DMS 273 treated with DMSO at 0.1 percent for 48 hours (cell line): ENCODE data around the gene TCEANC2.

Experiments
- DNase-seq: peaks from one replicate; lab custom pipeline; 2025; lab: John Stamatoyannopoulos, UW

Gene TCEANC2

DNA sequence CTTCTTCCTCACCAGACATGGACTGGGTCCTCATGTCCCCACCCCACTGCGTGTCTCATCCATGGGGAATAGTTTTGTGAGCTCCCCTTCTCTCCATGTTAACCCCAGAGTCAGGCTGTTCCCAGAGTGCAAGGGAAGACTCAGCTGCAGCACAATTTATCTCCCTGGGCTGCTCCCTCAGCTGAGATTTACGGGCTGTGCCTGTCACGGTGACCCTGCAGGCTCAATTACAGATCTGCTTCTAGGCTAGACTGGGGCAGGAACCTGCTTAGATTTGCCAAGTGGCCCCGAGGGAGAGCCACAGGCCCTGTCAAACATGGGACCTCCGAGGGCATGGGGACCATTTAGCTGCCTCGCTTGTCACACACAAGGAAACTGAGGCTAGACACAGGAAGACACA, 61.5 kb downstream of the TCEANC2 start:
- DNase-seq: no peak

- DNase-seq: no peak
These were observed 62.1 kb downstream of the TCEANC2 start for GRCh38 chr1:54115520-54115919.

DNA sequence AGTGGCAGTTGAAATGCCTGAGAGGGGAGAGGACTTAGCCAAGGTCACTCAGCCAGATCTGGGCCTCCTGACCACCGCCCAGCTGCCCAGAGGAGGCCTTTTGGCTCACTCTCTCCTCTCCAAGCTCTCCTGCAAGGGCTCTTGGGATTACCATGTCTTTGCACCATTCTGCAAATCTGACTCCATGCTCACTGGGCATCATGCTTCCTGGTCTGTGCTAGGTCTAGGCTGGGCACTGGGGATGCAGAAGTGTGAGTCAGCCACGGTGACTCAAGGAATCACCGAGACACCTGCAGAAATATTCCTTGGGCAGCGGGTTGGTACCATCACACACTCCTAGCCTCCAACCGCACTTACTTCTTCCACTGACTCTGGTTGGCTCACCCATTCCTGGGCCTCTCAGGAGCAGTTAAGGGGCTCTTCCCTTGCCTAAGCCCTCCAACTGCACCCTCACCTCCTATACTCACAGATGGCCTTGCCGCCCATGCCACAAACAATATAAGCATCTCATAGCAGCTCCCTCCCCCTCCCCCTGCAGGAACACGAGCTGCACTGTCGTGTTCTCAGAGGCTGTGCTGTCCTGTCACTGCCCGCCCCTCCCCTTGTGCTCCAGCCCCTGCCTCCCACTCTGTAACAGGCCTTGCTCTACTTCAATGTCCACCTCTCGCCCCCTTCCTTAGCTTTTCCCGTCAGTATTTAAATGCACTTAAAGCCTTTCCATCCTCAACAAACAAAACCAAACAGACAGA, 64.6 kb downstream of the TCEANC2 start:
- no peak for DNase-seq

GRCh38 chr1:54118704-54119103, 65.3 kb downstream of the TCEANC2 start:
- DNase-seq: no peak

- DNase-seq: no peak
These were observed 66.8 kb downstream of the TCEANC2 start for GRCh38 chr1:54120018-54120697.

DNA sequence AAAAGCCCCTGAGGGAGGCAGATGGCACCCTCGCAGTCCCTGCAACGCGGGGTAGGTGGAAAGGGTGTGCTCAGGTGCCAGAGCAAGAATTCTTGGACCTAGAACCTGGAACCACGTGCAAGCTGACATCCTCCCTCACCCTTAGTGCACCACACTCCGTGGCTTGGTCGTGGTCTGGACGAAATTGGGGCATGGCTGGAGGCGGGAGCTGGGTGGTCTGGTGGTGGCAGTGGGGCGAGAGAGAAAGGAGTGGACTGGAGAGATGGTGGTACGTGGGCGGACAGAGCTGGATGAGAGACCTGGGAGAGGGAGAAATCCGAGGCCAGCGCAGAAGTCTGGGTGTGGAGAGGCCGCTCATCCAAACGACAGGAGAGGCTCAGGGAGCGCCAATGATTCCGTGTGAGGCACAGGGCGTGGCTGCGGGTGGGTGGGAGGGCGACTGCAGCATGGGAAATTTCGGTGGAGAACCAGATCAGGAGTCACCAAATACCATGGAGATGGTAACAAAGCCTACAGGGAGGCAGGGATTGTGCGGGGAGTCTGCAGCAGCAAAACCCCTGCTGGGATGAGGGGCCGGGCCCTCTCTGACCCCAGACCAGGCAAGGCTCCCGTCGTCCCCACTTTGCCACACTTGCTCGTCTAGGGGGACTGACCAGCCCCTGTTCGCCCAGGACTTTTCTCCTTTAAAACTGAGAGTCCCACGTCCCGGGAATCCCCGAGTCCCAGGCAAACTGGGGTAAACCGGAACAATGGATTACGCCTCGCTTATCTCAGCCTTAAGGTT, 67.5 kb downstream of the TCEANC2 start:
- no peak for DNase-seq

DNA sequence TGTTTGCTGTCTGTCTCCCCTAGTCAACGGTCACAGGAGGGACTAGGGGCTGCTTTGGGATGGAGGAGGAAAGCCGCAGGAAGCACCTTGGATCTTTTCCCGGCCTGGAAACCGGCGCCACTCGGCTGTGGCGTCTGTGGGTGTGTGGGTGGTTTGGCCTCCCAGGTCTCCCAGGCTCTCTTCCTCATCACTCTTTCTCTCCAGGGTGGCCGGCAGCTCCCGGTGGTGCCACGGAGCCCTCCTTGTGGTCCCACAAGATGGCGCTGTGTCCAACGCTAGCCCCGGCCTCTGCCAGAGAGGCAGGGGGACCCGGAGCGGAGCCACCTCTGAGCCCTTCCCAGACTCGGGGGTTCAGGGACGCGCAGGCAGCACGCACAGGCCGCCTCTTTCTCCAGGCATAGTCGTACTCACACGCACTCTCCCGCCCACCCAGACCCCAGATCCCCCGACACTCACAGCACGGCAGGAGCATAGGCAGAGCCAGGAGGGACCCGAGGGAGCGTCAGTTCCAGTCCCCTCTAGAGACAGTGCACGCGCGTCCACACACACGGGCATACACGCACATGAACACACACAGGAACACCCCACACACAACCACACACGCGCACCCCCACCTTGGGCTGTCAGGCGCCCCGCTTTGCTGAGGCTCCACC, 68.2 kb downstream of the TCEANC2 start:
- peak; percentile 33 for DNase-seq

DNA sequence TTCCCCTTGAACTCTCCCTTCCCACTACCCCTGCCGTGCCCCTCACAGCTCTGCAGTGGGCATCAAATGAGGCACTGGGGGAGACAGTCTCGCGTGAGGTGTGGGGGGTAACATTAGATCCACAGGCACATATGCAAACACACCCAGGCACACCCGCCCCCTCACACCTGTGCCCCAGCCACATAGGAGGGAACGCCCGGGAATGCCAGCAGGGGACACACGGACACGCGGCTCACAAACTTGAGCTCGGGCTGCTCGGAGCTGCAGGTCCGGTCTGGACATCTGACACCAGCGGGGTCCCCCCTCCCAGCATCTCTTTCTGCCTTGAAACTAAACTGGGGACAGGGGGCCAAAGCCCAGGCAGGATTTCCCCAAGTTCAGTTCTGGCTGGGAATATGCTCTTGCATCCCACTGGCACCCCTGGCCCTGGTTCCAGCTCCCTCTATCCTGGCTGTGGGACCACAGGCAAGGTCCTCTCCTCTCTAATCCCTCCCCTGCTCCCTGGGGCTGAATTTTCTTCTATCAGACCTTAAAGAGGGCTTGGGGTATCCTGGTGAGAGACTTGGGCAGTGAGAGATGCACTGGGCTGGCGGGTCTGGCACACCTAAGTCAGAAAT, 68.8 kb downstream of the TCEANC2 start:
- no peak for DNase-seq

GRCh38 chr1:54122992-54123391, 69.6 kb downstream of the TCEANC2 start:
- no peak for DNase-seq

GRCh38 chr1:54124472-54124871, 71.1 kb downstream of the TCEANC2 start:
- DNase-seq: no peak

- DNase-seq: no peak
These were observed 71.5 kb downstream of the TCEANC2 start for GRCh38 chr1:54124906-54125305.

DNA sequence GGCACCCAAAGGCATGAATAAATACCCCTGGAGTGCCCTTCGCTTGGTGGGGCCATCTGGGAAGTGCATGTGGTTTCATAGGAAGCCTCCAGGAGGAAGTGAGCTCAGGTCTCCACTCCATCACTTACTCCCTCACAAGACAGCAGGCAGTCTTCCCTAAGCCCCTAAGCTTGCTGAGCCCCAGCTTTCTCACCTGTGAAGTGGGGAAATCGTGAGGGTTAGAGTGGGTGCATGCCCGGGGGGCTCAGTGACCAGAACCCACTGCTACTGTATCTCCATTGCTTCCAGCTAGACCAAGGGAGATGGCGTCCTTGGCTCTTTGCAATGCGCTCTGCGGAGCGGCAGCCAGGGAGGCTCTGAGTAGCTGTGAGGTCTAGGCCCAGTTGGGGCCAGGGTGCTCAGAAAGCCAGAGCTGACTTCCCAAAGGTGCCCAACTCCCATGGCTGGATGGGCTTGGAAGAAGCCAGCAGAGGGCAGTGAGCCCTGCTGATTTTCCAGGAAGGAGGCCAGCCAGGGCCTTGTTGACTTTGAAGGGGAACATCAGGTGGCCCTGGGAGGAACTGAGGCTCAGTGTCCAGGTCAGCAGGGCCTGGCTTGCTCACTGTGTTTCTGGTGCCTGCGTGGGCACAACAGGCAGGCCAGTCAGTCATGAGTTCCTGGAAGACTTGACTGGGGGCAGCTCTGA, 72.1 kb downstream of the TCEANC2 start:
- DNase-seq: no peak

DNA sequence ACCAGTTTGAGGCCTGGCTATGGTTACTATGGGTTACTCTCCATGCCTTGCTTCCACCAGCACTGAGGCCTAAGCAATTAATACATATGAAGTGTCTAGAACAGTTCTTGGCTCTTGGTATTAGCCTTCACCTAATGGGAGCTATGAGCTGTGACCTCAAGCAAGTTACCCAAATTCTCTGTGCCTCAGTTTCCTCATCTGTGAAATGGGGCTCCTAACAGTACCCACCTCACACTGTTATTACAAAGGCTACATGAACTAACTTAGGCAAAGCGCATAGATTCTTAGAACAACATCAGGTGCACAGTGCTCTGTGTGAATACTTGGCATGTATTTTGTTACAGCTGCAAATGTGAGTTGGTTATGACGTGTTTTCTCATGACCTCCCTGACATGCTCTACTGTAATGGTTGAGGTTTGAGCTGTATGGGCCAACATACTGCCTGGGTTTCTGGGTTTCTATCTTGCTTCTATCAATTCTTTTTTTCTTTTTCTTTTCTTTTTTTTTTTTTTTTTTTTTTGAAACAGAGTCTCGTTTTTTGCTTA, 72.9 kb downstream of the TCEANC2 start:
- no peak for DNase-seq

DNA sequence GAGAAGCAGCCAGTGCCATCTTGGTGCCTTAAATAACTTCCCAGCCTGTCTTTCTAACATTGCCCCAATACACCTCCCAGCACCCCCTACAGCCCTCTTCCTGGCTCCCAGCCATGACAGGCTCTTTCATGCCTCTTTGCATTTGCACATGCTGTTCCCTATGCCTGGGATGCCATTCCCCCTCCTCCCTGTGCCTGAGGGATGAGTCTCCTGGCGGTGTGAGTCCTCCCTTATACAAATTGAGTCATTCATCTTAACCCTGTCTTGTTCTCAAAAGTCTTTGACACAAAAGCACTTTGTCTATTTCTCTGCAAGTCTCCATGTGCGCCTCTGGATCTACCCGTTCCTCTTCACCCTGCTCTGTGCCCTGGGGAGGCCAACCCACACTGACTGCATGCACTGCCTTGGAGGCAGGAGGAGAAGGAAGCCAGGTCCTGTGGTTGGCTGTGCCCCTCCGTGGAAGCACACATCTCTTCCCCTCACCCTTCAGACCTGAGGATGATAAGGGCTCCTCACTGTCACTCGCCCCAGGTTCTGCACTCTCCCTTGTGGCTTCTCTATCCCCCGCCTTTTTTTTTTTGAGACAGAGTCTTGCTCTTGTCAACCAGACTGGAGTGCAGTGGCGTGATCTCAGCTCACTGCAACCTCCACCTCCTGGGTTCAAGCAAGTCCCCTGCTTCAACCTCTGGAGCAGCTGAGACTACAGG, 74.3 kb downstream of the TCEANC2 start:
- no peak for DNase-seq

- no peak for DNase-seq
These were observed 76.5 kb downstream of the TCEANC2 start for GRCh38 chr1:54129858-54130257.

DNA sequence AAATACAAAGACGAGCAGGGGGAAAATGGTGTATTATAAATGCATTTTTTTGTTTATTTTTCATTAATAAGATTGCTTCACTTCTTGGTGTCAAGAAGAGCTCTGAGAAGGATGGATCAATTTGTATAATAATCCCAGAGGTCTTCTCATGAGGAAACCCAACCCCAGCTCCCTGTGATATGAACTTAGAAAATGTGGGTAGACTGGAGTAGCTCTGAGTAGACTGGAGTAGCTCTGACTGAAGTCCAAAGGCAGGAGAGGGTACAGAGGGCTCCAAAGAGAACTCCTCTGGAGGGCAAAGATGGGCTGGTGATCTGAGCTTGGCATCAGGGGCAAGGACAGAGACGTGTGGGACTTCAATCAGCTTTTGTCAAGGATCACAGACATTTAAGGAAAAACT, 78.0 kb downstream of the TCEANC2 start:
- no peak for DNase-seq

GRCh38 chr1:54132495-54132894, 79.1 kb downstream of the TCEANC2 start:
- DNase-seq: no peak

- DNase-seq: no peak
These were observed 80.9 kb downstream of the TCEANC2 start for GRCh38 chr1:54134295-54134694.

- no peak for DNase-seq
These were observed 82.2 kb downstream of the TCEANC2 start for GRCh38 chr1:54135436-54136120.
